ENCODE measurements around the gene VAPB. TPM values are rescaled to one million over a fixed set of nuclear protein-coding genes. Genes with fewer than 3 reads are reported as not detected.

Gene VAPB
- total RNA-seq, 4 donors from 2014 or later, result 20.4 to 28.0 (median 23.6) TPM

DNA sequence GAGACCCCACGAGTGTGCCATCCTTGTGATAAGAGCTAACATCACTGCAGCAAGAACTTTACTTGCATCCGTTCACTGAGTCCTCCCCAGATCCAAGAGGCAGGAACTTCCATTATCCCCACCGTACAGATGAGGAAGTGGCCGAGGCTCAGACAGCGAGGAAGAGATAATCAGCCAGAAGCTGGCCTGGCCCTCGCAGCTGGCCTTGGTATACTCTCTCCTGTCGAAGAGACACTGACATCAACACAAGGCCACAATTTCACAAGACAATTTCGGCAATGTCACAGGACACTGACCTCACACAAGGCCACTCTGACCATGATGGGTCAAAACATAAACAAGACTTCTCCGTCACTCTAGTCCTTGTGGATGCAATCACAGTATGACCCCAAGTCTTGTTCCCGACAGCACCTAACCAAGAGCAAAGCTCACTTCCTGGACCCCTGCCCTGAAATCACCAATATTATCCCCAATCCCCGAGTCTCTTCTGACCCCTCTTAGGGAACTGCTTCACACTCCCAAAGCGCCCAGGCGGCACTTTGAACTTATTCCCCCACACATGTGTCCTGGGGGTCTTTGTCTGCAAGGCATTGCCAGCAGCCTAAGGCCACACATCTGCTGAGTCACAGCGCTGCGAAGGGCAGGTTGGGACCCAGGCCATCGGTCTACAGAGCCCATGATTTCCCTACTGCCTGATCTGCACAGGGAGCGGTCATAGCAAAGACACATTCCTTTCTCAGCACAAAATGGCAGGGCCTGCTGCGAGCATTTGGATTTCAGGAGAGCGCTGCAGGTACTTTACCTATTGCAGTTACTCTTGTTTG, 14.8 kb upstream of the VAPB start:
- TF ChIP-seq, protein P1, sequence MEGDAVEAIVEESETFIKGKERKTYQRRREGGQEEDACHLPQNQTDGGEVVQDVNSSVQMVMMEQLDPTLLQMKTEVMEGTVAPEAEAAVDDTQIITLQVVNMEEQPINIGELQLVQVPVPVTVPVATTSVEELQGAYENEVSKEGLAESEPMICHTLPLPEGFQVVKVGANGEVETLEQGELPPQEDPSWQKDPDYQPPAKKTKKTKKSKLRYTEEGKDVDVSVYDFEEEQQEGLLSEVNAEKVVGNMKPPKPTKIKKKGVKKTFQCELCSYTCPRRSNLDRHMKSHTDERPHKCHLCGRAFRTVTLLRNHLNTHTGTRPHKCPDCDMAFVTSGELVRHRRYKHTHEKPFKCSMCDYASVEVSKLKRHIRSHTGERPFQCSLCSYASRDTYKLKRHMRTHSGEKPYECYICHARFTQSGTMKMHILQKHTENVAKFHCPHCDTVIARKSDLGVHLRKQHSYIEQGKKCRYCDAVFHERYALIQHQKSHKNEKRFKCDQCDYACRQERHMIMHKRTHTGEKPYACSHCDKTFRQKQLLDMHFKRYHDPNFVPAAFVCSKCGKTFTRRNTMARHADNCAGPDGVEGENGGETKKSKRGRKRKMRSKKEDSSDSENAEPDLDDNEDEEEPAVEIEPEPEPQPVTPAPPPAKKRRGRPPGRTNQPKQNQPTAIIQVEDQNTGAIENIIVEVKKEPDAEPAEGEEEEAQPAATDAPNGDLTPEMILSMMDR (IDR thresholded peaks at IDR 0.05), result no peak
- TF ChIP-seq POLR2A (IDR thresholded peaks at IDR 0.05), result no peak
- TF ChIP-seq EP300 (IDR thresholded peaks at IDR 0.05), result no peak
- H3K4me1 ChIP-seq, result peaks cover 0 to 12% (median 0%) of the 10 kb centered on the region in 4 donors
- WGBS, 2 donors, result 84 to 87% methylated on average over 18 to 19 of the region's 19 CpGs
- H3K27me3 ChIP-seq, result peaks cover 0 to 6% of the 10 kb centered on the region in 2 donors
- no peak overlapping the region for H3K27ac ChIP-seq
- DNase-seq (ENCODE audit: low spot score in 2 of 2), result no peak
- H3K9me3 ChIP-seq, result no peaks in the 10 kb centered on the region
- H3K36me3 ChIP-seq, result no peaks in the 10 kb centered on the region
- H3K4me3 ChIP-seq, result no peak overlapping the region

DNA sequence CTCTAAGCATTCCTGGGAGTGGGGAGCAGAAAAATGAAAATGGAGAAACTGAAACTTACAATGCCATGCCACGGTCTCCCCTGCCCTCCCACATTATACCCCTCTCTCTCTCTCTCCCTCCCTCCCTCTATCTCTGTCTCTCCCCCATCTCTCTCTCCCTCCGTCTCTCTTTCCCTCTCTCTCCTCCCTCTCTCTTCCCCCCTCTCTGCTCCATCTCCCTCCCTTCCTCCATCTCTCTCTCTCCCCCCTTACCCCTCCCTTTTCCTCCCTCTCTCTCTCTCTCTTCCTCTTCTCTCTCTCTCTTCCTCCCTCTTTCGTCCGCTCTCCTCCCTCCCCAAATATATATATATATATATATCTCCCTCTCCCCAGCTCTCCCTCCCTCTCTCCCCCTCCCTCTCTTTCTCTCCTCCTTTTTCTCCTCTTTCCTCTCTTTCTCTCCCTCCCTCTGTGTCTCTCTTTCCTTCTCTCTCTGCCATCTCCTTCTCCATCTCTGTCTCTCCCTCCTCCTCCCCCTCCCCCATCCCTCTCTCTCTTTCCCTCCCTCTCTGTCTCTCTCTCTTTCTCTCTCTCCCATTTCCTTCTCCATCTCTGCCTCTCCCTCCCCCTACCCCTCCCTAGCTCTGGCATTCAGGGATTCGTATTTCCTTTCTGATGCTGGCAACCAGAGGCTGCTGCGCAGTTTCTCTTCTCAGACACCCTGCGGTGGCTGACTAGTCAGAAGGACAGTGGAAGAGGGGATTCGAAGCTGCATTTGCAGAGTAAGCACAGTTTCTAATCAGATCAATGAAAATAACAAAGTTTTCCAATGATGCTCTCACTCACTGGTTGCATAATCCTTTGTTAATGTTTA, 13.9 kb upstream of the VAPB start:
- H3K27me3 ChIP-seq, result peaks cover 0 to 6% of the 10 kb centered on the region in 2 donors
- H3K27ac ChIP-seq, result no peak overlapping the region
- TF ChIP-seq EP300 (IDR thresholded peaks at IDR 0.05), result no peak
- TF ChIP-seq, protein P1 (IDR thresholded peaks at IDR 0.05), result no peak
- no peak for TF ChIP-seq POLR2A (IDR thresholded peaks at IDR 0.05)
- no peak for DNase-seq (ENCODE audit: low spot score in 2 of 2)
- no peaks in the 10 kb centered on the region for H3K9me3 ChIP-seq
- H3K4me1 ChIP-seq, result peaks cover 0 to 12% (median 0%) of the 10 kb centered on the region in 4 donors
- H3K36me3 ChIP-seq, result no peaks in the 10 kb centered on the region
- H3K4me3 ChIP-seq, result peak overlapping the region in 1 of 4 donors; percentile 3
- WGBS, 2 donors, result 43 to 45% methylated on average over 8 of the region's 8 CpGs

GRCh38 chr20:58375759-58376352, 13.2 kb upstream of the VAPB start:
- 78% methylated on average over 10 of the region's 10 CpGs for WGBS, 2 donors
- TF ChIP-seq POLR2A (IDR thresholded peaks at IDR 0.05), result no peak
- TF ChIP-seq, protein P1 (IDR thresholded peaks at IDR 0.05), result no peak
- TF ChIP-seq EP300 (IDR thresholded peaks at IDR 0.05), result no peak
- DNase-seq (ENCODE audit: low spot score in 2 of 2), result no peak
- H3K9me3 ChIP-seq, result no peaks in the 10 kb centered on the region
- H3K36me3 ChIP-seq, result no peaks in the 10 kb centered on the region
- peaks cover 0 to 12% (median 0%) of the 10 kb centered on the region in 4 donors for H3K4me1 ChIP-seq
- H3K27me3 ChIP-seq, result peaks cover 0 to 6% of the 10 kb centered on the region in 2 donors
- no peak overlapping the region for H3K27ac ChIP-seq
- H3K4me3 ChIP-seq, result no peak overlapping the region

DNA sequence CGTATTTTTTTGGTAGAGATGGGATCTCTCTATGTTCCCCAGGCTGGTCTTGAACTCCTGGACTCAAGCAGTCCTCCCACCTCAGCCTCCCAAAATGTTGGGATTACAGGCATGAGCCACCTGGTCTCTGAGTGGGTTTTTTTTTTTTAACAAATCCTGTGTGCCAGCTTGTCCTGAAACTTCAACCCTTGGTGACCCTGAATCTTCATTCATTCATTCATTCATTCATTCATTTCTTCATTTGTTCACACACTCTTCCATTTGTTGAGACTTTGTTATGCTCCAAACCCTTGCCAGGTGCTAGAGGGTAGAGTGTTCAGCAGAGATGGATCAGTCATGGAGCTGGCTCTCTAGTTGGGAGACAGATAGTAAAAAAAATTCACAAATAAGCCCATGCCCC, 12.0 kb upstream of the VAPB start:
- no peak overlapping the region for H3K27ac ChIP-seq
- no peak for TF ChIP-seq EP300 (IDR thresholded peaks at IDR 0.05)
- TF ChIP-seq, protein P1 (IDR thresholded peaks at IDR 0.05), result no peak
- TF ChIP-seq POLR2A (IDR thresholded peaks at IDR 0.05), result no peak
- peaks cover 0 to 6% of the 10 kb centered on the region in 2 donors for H3K27me3 ChIP-seq
- no peak for DNase-seq (ENCODE audit: low spot score in 2 of 2)
- H3K4me3 ChIP-seq, result no peak overlapping the region
- no peaks in the 10 kb centered on the region for H3K36me3 ChIP-seq
- peaks cover 0 to 12% (median 0%) of the 10 kb centered on the region in 4 donors for H3K4me1 ChIP-seq
- H3K9me3 ChIP-seq, result no peaks in the 10 kb centered on the region
- WGBS, 2 donors, result 82 to 89% methylated on average over 1 of the region's 1 CpG
